Measurements from ENCODE around the gene MKNK1.
"Not testable (repeated sequence)": the region's sequence is repeated elsewhere in the genome, so short reads cannot be mapped to it uniquely, and the experiment has no call there.

The MKNK1 gene

DNA sequence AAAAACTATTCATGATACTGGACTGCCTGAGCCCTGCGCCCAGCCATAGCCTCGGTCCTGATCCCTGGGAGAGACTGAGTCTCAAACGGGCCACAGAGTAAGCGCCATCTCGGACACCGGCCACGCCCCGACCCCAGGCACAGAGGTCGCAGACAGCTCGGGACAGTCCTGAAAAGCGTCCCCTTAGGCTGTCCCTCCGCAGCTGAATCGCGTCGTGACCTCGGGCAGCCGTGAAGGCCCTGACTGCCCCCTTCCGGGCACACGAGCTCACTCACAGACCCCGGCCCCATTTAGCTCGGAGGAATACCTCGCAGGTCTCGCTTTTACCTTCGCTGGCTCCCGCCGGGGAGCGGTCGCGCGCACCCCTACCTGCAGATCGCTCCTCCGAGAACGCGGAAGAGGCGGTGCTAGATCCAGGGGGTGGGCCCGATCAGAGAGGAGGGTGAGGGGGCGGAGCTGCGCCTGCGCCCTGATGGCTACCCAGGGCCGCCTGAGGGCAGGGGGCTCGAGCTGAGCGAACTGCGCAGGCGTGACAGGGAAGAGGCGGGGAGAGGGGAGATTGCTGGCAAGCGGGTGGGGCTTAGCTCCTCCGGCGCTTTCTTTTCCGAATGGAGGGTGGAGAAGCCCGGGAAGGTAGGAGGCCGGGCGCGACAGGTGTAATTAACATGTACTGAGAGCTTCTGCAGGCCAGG, at the start of gene MKNK1:
Gene MKNK1, minus strand, starts transcription at position 411 of the 692 bp plus-strand sequence. CDS start 20,941 bp downstream, outside the sequence.
- DNase-seq: peak; percentile 87

GRCh38 chr1:46653405-46653958, 49.4 kb upstream of the MKNK1 start:
- DNase-seq: no peak

DNA sequence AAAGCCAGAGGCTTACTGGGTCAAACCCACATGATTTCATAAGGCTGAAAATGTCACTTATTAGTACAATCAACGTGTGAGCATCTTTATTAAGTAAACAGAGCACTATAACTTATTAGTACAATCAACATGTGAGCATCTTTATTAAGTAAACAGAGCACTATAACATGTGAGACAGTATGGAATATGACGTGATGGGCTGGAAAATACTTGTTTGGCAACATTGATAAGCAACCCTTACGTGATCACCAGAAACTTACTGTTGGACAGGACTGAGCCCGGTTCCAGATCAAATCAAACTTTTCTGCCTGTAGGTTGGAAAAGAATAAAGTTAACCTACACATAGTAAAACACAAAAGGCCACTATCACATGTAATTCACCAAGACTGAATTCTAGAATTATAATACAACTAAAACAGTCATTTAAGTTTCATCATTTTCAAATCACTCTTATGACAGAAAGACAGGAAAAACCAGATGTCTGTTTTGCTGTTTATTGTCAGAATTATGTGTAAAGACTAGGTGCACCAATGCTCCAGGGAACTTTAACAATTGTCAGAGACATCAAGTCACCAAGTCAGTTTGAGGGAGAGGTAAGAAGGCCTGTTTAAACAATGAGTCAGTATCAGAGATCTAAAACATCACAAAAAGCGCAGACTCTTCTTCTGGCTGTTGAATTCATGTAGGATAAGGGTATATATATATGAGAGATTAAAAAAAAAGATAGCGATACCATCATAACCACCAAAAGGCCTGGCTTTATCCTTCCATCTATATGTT, 48.4 kb upstream of the MKNK1 start:
- no peak for DNase-seq

GRCh38 chr1:46651152-46651551, 47.1 kb upstream of the MKNK1 start:
- DNase-seq: not testable (repeated sequence)

DNA sequence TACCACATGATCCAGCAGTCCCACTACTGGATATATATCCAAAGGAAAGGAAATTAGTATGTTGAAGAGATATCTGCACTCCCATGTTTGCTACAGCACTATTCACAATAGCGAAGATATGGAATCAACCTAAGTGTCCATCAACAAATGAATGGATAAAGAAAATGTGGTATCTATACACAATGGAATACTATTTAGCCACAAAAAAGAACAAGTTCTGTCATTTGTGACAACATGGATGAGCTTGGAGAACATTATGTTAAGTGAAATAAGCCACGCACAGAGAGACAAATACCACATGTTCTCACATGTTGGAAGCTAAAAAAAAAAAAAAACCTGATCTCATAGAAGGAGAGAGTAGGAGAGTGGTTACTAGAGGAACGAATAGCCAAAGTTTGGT, 46.4 kb upstream of the MKNK1 start:
- DNase-seq: no peak

- no peak for DNase-seq
Observed at GRCh38 chr1:46649764-46650163, 45.7 kb upstream of the MKNK1 start.

DNA sequence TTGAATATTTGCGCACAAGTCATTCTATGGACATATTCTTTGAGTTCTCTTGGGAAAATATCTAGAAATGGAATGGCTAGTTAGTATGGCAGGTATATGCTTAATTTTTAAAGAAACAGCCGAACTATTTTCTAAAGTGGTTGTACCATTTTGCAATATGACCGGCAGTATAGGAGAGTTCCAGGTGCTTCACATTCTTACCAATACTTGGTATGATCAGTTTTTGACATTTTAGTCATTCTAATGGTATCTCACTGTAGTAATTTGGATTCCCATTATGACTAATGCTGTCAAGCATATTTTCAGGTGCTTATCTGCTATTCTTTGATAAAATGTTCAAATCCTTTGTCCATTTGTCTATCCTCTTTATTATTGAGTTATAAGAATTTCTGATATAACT, 43.5 kb upstream of the MKNK1 start:
- no peak for DNase-seq

DNA sequence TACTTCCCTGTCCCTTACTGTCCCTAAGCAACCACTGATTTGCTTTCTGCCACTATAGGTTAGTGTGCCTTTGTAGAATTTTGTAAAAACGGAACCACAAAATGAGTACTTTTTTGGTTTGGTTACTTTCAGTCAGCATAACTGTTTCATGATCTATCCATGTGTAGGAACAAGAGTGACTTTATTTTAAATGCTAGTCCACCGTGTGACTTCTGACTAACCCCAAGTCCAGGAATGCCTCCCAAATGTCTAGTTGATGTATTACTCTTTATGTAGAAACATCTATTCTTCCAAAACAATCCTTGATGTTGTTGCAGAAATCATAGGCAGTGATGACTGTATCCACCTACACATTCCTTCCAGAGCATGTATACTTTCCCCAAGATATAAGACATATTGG, 42.8 kb upstream of the MKNK1 start:
- no peak for DNase-seq

DNA sequence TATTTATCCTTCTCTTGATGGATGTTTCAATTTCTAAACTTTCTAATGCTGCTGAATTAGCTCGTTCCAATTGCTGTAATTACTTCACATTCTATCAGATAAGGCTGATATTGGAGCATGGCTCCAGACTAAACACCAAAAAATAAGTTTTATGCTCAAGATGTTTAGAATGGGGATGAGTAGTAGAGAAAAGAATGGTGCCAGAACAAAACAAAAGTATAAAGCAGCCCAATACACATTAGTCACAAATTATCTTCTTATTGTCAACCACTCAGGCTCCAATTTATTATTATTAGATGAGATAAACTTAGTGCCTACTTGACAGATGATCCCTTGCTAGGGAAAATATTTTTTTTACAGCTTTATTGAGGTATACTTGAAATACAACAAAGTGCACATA, 42.3 kb upstream of the MKNK1 start:
- DNase-seq: no peak

- DNase-seq: no peak
Observed at GRCh38 chr1:46645815-46646214, 41.7 kb upstream of the MKNK1 start.

- DNase-seq: peak; percentile 87
Observed at GRCh38 chr1:46643368-46643775, 39.3 kb upstream of the MKNK1 start.

- no peak for DNase-seq
Observed at GRCh38 chr1:46642115-46642680, 38.1 kb upstream of the MKNK1 start.

- DNase-seq: no peak
Observed at GRCh38 chr1:46639547-46639946, 35.5 kb upstream of the MKNK1 start.

DNA sequence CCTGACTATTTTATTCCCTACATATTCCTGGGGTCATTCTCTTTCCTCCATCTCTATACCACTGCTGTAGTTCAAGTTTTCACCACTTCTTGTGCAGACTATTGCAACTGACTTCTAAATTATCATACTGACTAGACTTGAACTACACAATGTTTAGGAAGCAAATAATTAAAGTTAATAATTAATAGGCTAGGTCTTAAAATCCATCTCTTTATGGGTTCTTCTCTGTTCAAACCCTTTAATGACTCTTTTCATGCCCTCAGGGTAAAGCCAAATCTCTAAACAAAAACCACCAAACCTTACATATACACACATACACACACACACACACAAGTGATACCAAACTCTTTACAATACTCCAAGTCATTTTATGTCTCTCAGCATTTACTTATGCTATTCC, 34.9 kb upstream of the MKNK1 start:
- no peak for DNase-seq

- DNase-seq: no peak
Observed at GRCh38 chr1:46637444-46638083, 33.5 kb upstream of the MKNK1 start.

DNA sequence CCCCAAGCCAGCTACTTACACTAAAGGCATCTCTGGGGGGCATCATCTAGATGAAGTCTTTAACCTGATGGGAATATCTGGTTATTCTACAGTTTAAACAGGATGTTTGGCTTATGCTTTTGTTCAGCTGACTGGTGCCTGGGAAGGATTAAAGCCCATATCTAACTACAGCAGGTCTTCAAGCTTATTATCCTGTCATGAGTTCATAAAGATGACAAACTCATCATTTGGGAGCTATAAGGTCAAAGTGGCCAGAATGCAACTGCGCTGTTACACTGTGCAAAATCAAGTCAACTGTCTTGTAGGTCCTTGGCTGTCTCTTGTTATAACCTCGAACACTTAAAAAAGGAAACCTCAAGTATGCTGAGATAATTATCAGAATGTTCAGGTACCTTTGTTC, 31.1 kb upstream of the MKNK1 start:
- DNase-seq: no peak

DNA sequence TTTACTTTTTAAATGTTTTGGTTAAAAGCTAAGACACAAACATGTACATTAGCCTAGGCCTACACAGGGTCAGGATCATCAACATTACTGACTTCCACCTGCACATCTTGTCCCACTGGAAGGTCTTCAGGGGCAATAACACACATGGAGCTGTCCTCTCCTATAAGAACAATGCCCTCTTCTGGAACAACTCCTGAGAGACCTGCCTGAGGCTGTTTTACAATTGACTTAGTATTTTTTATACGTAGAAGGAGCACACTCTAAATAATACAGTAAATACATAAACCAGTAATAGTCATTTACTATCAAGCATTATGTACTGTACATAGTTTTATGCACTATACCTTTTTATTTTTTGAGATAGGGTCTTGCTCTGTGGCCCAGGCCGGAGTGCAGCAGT, 26.7 kb upstream of the MKNK1 start:
- DNase-seq: no peak

GRCh38 chr1:46623743-46624644, 19.9 kb upstream of the MKNK1 start:
- DNase-seq: no peak

- no peak for DNase-seq
Observed at GRCh38 chr1:46622344-46622743, 18.3 kb upstream of the MKNK1 start.

GRCh38 chr1:46621930-46622329, 17.9 kb upstream of the MKNK1 start:
- DNase-seq: no peak

DNA sequence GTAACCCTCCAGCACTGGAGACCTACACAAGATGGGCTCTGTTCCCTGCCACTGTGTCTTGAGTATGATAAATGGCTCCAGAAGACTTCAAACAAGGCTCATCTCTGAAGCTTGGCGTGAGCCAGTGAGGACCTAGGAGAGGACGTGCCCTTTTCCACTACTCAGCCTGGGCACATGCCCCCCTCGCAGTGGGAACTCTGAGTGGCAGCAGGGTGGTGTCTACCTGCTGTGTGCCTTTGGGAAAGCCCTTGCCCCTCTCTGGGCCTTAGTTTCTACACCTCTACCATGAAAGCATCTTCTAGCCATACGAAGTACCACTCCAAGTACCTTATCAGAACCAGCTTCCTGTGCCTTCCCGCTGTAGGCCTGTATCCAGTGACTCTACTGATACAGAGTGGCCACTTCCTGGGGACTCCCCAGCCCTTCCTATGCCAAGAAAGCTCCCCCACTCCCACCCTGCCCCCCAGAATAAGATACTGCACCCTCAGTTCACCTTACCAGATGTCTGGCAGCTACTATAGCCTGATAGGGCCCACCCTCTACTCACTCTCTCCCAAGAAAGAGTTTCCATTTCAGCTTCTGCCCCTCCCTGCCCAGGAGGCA, 15.7 kb upstream of the MKNK1 start:
- DNase-seq: no peak

All from COR-L47 (cell line).